Smooth muscle cell (in vitro differentiated cells): Measurements from ENCODE around the gene SPTBN4. TPM values are rescaled to one million over a fixed set of nuclear protein-coding genes. Genes with fewer than 3 reads are reported as not detected.
"Not testable (repeated sequence)": the region's sequence is repeated elsewhere in the genome, so short reads cannot be mapped to it uniquely, and the experiment has no call there.

Experiments
- DNase-seq: peaks from one replicate; lab custom pipeline; 2025; ENCODE audit not compliant: unreplicated experiment; lab: John Stamatoyannopoulos, UW
- H2AFZ ChIP-seq: fragments of 200-600 bp; sonication (generic); 2 replicates; pipeline ENCODE4 v1.6.0; 2016; ENCODE audit warnings: antibody characterized with exemption, low read depth, mild to moderate bottlenecking
- H3F3A ChIP-seq: fragments of 200-600 bp; sonication (generic); 2 replicates; pipeline ENCODE4 v1.6.0; 2017; ENCODE audit warnings: antibody characterized with exemption, low read depth
- H3K27ac ChIP-seq: fragments of 200-600 bp; sonication (generic); 2 replicates; pipeline ENCODE4 v1.5.1; 2016; ENCODE audit warnings: low read depth, mild to moderate bottlenecking
- H3K27me3 ChIP-seq: fragments of 200-600 bp; sonication (generic); 2 replicates; pipeline ENCODE4 v1.6.1; 2016; ENCODE audit warnings: low read depth, mild to moderate bottlenecking
- H3K36me3 ChIP-seq: fragments of 200-600 bp; sonication (generic); 2 replicates; pipeline ENCODE4 v1.5.1; 2016; ENCODE audit warnings: low read depth
- H3K4me1 ChIP-seq: fragments of 200-600 bp; sonication (generic); 2 replicates; pipeline ENCODE4 v1.5.1; 2016; ENCODE audit warnings: low read depth
- H3K4me2 ChIP-seq: fragments of 200-600 bp; sonication (generic); 2 replicates; pipeline ENCODE4 v1.6.0; 2016; ENCODE audit warnings: mild to moderate bottlenecking
- H3K4me3 ChIP-seq: fragments of 200-600 bp; sonication (generic); 2 replicates; pipeline ENCODE4 v1.5.1; 2016; ENCODE audit warnings: mild to moderate bottlenecking
- H3K79me2 ChIP-seq: fragments of 200-600 bp; sonication (generic); 2 replicates; pipeline ENCODE4 v1.6.0; 2016; ENCODE audit warnings: low read depth, mild to moderate bottlenecking
- H3K9ac ChIP-seq: fragments of 200-600 bp; sonication (generic); 2 replicates; pipeline ENCODE4 v1.6.0; 2016; ENCODE audit warnings: low read depth
- H3K9me3 ChIP-seq: fragments of 200-600 bp; sonication (generic); replicated peaks from 2 replicates; pipeline ENCODE4 v1.5.1; 2016; ENCODE audit warnings: low read depth
- H4K20me1 ChIP-seq: fragments of 200-600 bp; sonication (generic); 2 replicates; pipeline ENCODE4 v1.6.0; 2016; ENCODE audit warnings: low read depth
- CTCF ChIP-seq: fragments of 200-600 bp; sonication (generic); IDR thresholded peaks from 2 replicates; pipeline ENCODE4 v1.5.1; 2017; ENCODE audit warnings: borderline replicate concordance, mild to moderate bottlenecking, antibody characterized with exemption; ENCODE audit not compliant: insufficient read depth, poor library complexity, severe bottlenecking
- WGBS: methylation state at CpG from one replicate; pipeline ENCODE4 v1.1.7; 2016; ENCODE audit warnings: low lambda C conversion rate; 5-methylcytosine and 5-hydroxymethylcytosine counted together
- polyA plus RNA-seq: library from polyadenylated mRNA; unstranded; fragments of >200 nt; fragmentation: Nextera tagmentation; extraction: Ambion mirVana; gene quantifications from 2 replicates; pipeline ENCODE4 v1.2.1, GENCODE V29; 2016
- total RNA-seq: library from RNA; depleted of rRNA; stranded (reverse); fragments of >200 nt; gene quantifications from 2 replicates; pipeline ENCODE4 v1.2.3, GENCODE V29; 2014

SPTBN4 gene
- total and polyA plus RNA-seq, 2 experiments from 2014 or later: 1.0 to 1.2 TPM

DNA sequence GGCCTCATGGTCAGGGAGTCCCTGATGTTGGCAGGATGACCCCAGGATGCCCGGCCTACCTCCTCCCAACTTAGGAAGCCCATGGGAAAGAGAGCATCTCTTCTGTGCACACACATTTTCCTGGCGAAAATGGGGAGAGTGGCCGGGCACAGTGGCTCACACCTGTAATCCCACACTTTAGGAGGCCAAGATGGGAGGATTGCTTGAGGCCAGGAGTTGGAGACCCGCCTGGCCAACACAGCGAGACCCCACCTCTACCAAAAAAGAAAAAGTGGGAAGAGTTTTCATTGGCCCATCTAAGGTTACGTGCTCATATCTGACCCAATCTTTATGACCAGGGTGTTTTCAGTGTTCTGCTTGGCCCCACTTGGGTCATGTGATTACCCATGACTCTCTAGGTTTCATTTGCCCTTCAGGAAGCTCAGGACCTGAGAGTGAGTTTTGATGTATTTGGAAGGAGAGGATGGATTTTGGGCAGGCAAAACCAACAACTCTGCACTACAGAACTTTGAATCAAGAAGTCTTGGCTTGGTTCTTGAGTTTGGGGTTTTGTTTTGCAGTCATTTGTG, 76.3 kb downstream of the SPTBN4 start:
- no peak overlapping the region for H3K27ac ChIP-seq
- DNase-seq: no peak
- TF ChIP-seq CTCF: no peak
- no peak overlapping the region for H3K4me3 ChIP-seq
- H2AFZ ChIP-seq: no peak overlapping the region
- no peaks in the 10 kb centered on the region for H3K4me1 ChIP-seq
- no peaks in the 10 kb centered on the region for H4K20me1 ChIP-seq
- no peaks in the 10 kb centered on the region for H3K79me2 ChIP-seq
- H3K4me2 ChIP-seq: no peak overlapping the region
- H3K27me3 ChIP-seq: peaks cover 6% of the 10 kb centered on the region
- WGBS: 94% methylated on average over 6 of the region's 6 CpGs
- no peaks in the 10 kb centered on the region for H3K36me3 ChIP-seq
- H3F3A ChIP-seq: no peaks in the 10 kb centered on the region
- H3K9me3 ChIP-seq: peaks cover 3% of the 10 kb centered on the region
- H3K9ac ChIP-seq: no peak overlapping the region

- not testable (repeated sequence) for H4K20me1 ChIP-seq, H3K9me3 ChIP-seq, H3K36me3 ChIP-seq, H3F3A ChIP-seq, H3K9ac ChIP-seq, H3K4me2 ChIP-seq, H3K4me3 ChIP-seq, H2AFZ ChIP-seq, H3K79me2 ChIP-seq, H3K27ac ChIP-seq, H3K4me1 ChIP-seq, DNase-seq
- H3K27me3 ChIP-seq: peaks cover 24% of the 10 kb centered on the region
- WGBS: 71% methylated on average over 3 of the region's 3 CpGs
Measured at GRCh38 chr19:40546153-40546841, 79.5 kb downstream of the SPTBN4 start.

DNA sequence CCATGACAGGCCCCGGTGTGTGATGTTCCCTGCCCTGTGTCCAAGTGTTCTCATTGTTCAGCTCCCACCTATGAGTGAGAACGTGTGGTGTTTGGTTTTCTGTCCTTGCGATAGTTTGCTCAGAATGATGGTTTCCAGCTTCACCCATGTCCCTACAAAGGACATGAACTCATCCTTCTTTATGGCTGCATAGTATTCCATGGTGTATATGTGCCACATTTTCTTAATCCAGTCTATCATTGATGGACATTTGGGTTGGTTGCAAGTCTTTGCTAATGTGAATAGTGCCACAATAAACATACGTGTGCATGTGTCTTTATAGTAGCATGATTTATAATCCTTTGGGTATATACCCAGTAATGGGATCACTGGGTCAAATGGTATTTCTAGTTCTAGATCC, 80.4 kb downstream of the SPTBN4 start:
- 89% methylated on average over 4 of the region's 4 CpGs for WGBS
- not testable (repeated sequence) for H3K79me2 ChIP-seq, H3K9ac ChIP-seq, DNase-seq, H3K36me3 ChIP-seq, H2AFZ ChIP-seq, H3K4me2 ChIP-seq, H4K20me1 ChIP-seq, H3K9me3 ChIP-seq, H3K4me1 ChIP-seq, H3K4me3 ChIP-seq, H3K27ac ChIP-seq, H3F3A ChIP-seq
- peaks cover 24% of the 10 kb centered on the region for H3K27me3 ChIP-seq

DNA sequence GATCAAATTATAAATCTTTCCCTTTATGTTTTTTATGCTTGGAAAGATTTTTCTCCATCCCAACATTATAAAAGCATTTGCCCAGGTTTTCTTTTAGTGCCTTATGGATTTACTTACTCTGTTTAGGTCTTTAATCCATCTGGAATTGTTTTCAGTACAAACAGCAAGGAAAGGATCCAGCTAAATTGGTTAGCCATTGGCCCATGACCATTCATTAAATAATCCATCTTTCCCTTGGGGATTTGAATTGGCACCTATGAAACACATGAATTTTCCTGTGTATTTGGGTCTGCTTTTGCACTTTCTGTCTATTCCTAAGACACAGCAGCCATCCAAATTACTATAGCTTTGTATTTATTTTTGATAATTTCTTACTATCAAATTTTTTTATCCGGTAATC, 81.0 kb downstream of the SPTBN4 start:
- H3K4me3 ChIP-seq: no peak overlapping the region
- H3K4me2 ChIP-seq: no peak overlapping the region
- 89% methylated on average over 1 of the region's 1 CpG for WGBS
- DNase-seq: no peak
- H3K9me3 ChIP-seq: peaks cover 3% of the 10 kb centered on the region
- H3K9ac ChIP-seq: no peak overlapping the region
- no peak overlapping the region for H3K27ac ChIP-seq
- no peak overlapping the region for H2AFZ ChIP-seq
- H3K27me3 ChIP-seq: peaks cover 28% of the 10 kb centered on the region
- no peaks in the 10 kb centered on the region for H3K36me3 ChIP-seq
- TF ChIP-seq CTCF: no peak
- H3K79me2 ChIP-seq: no peaks in the 10 kb centered on the region
- no peaks in the 10 kb centered on the region for H4K20me1 ChIP-seq
- H3K4me1 ChIP-seq: no peaks in the 10 kb centered on the region
- H3F3A ChIP-seq: no peaks in the 10 kb centered on the region
